Activated CD8-positive, alpha-beta T cell treated with anti-CD3 and anti-CD28 coated beads for 36 hours (primary cell): ENCODE results near the gene LRRC2. TPM values are rescaled to one million over a fixed set of nuclear protein-coding genes. Genes with fewer than 3 reads are reported as not detected.

ENCODE experiments used
- ATAC-seq: fragments of 200-7000 bp; cut with Tn5 transposase; one replicate; pipeline ENCODE4 v1.10.0; 2021; ENCODE audit warnings: mild to moderate bottlenecking, moderate library complexity
- CTCF ChIA-PET: fragments of 350-600 bp; sonication (Branson Sonifier 250); formaldehyde crosslinking; loops from one replicate; lab custom pipeline; 2021; ENCODE audit warnings: antibody characterized with exemption; lab: Charles Lee
- POLR2A ChIA-PET: fragments of 350-600 bp; sonication (Branson Sonifier 250); formaldehyde crosslinking; loops from one replicate; lab custom pipeline; 2021; ENCODE audit warnings: antibody characterized with exemption; lab: Charles Lee
- DNase-seq: peaks from one replicate; pipeline ENCODE4 v3.0.0-alpha.2; 2020
- H3K27ac Mint-ChIP-seq: one replicate; pipeline ENCODE4 v1.8.0; 2021; ENCODE audit warnings: mild to moderate bottlenecking, mixed read lengths
- H3K27me3 Mint-ChIP-seq: one replicate; pipeline ENCODE4 v1.8.0; 2021; ENCODE audit warnings: mixed read lengths
- H3K36me3 Mint-ChIP-seq: one replicate; pipeline ENCODE4 v1.8.0; 2021; ENCODE audit warnings: low read depth, mixed read lengths
- H3K4me1 Mint-ChIP-seq: one replicate; pipeline ENCODE4 v1.8.0; 2021; ENCODE audit warnings: low read depth, mixed read lengths
- H3K4me3 Mint-ChIP-seq: one replicate; pipeline ENCODE4 v1.8.0; 2021; ENCODE audit warnings: mild to moderate bottlenecking, moderate library complexity, mixed read lengths
- H3K9me3 Mint-ChIP-seq: one replicate; pipeline ENCODE4 v1.8.0; 2021; ENCODE audit warnings: mixed read lengths
- CTCF ChIP-seq: fragments of 200-600 bp; IDR thresholded peaks from one replicate; pipeline ENCODE4 v1.8.0; 2022; ENCODE audit warnings: antibody characterized with exemption, mild to moderate bottlenecking
- intact Hi-C: fragments of 100-400 bp; cut with micrococcal nuclease; formaldehyde crosslinking; loops from one replicate; pipeline ENCODE4 v1.10.0; 2022
- total RNA-seq, 2 experiments: library from RNA; stranded (reverse); gene quantifications; one replicate each; pipeline ENCODE4 v1.2.3, GENCODE V29; 2021

The LRRC2 gene
- total RNA-seq, 2 experiments from 2014 or later: not detected

- Mint-ChIP-seq H3K27ac (no peak overlapping the region), H3K4me3 (no peak overlapping the region), H3K4me1 (peaks cover 13% of the 10 kb centered on the region), H3K27me3 (no peaks in the 10 kb centered on the region), H3K9me3 (no peaks in the 10 kb centered on the region), H3K36me3 (no peaks in the 10 kb centered on the region)
- no peak for ATAC-seq
- TF ChIP-seq CTCF: no peak
- intact Hi-C loops: loop anchor here (5.0 kb wide), 1 partner anchor 70 kb away; no protein-coding TSS in a partner anchor
- POLR2A ChIA-PET: interaction anchor here (0.9 to 1.4 kb wide), 3 partner anchors 19 to 77 kb away, joined by 3 to 4 read pairs (median 4); no protein-coding TSS in a partner anchor
- DNase-seq: no peak
- CTCF ChIA-PET: interaction anchor here (0.7 to 7.6 kb wide), 18 partner anchors 9 to 350 kb away, joined by 3 to 150 read pairs (median 4); partner anchors contain the start of genes CCR1 and RTP3
Observed at GRCh38 chr3:46557814-46558183, 8.3 kb downstream of the LRRC2 start.

- no peak overlapping the region for H3K4me3 Mint-ChIP-seq
- no peaks in the 10 kb centered on the region for H3K27me3 Mint-ChIP-seq
- ATAC-seq: no peak
- H3K9me3 Mint-ChIP-seq: no peaks in the 10 kb centered on the region
- POLR2A ChIA-PET: no interaction called here
- H3K27ac Mint-ChIP-seq: no peak overlapping the region
- no peak for TF ChIP-seq CTCF
- CTCF ChIA-PET: interaction anchor here (1.2 to 2.6 kb wide), 2 partner anchors 14 to 65 kb away, joined by 3 to 14 read pairs; no protein-coding TSS in a partner anchor
- peaks cover 17% of the 10 kb centered on the region for H3K4me1 Mint-ChIP-seq
- H3K36me3 Mint-ChIP-seq: no peaks in the 10 kb centered on the region
- intact Hi-C loops: no loop called here
- DNase-seq: no peak
Observed at GRCh38 chr3:46553154-46553553, 12.9 kb downstream of the LRRC2 start.

- Mint-ChIP-seq H3K4me3 (no peak overlapping the region), H3K4me1 (peaks cover 10% of the 10 kb centered on the region), H3K9me3 (no peaks in the 10 kb centered on the region), H3K36me3 (no peaks in the 10 kb centered on the region), H3K27me3 (no peaks in the 10 kb centered on the region), H3K27ac (no peak overlapping the region)
- POLR2A ChIA-PET: no interaction called here
- TF ChIP-seq CTCF: no peak
- CTCF ChIA-PET: interaction anchor here (2.6 kb wide), 1 partner anchor 64 kb away, joined by 14 read pairs; no protein-coding TSS in a partner anchor
- DNase-seq: no peak
- ATAC-seq: no peak
- intact Hi-C loops: no loop called here
Observed at GRCh38 chr3:46552538-46552937, 13.6 kb downstream of the LRRC2 start.

- Mint-ChIP-seq H3K9me3 (no peaks in the 10 kb centered on the region), H3K4me1 (peaks cover 12% of the 10 kb centered on the region), H3K27me3 (no peaks in the 10 kb centered on the region), H3K36me3 (no peaks in the 10 kb centered on the region), H3K27ac (no peak overlapping the region), H3K4me3 (no peak overlapping the region)
- CTCF ChIA-PET: interaction anchor here (0.7 to 4.8 kb wide), 2 partner anchors 19 to 62 kb away, joined by 3 to 40 read pairs; no protein-coding TSS in a partner anchor
- ATAC-seq (no peak), DNase-seq (no peak)
- no peak for TF ChIP-seq CTCF
- intact Hi-C loops: no loop called here
- POLR2A ChIA-PET: no interaction called here
Observed at GRCh38 chr3:46551615-46552014, 14.5 kb downstream of the LRRC2 start.

GRCh38 chr3:46549989-46550388 is 16.1 kb downstream of the LRRC2 start:
- Mint-ChIP-seq H3K4me1 (peaks cover 19% of the 10 kb centered on the region), H3K4me3 (no peak overlapping the region), H3K9me3 (no peaks in the 10 kb centered on the region), H3K27me3 (no peaks in the 10 kb centered on the region), H3K27ac (no peak overlapping the region), H3K36me3 (no peaks in the 10 kb centered on the region)
- DNase-seq (no peak), ATAC-seq (no peak)
- TF ChIP-seq CTCF: no peak
- intact Hi-C loops: no loop called here
- POLR2A ChIA-PET: interaction anchor here (1.5 kb wide), 1 partner anchor 11 kb away, joined by 4 read pairs; no protein-coding TSS in a partner anchor
- CTCF ChIA-PET: interaction anchor here (4.8 kb wide), 1 partner anchor 61 kb away, joined by 40 read pairs; no protein-coding TSS in a partner anchor
